OCI-LY3 (cell line): ENCODE measurements around the gene ALX3.

Experiments used
- EZH2phosphoT487 ChIP-seq: fragments of 200-600 bp; shearing (Covaris generic); IDR thresholded peaks from 2 replicates; pipeline ENCODE4 v1.6.1; 2018; ENCODE audit warnings: antibody characterized with exemption, mixed run types, low read depth
- TF ChIP-seq, protein P1 (sequence below): fragments of 200-600, 300-600 bp; sonication (generic); IDR thresholded peaks from 2 replicates; pipeline ENCODE4 v1.5.1; 2014; ENCODE audit warnings: antibody characterized with exemption, low read length, low read depth

GRCh38 chr1:110112143-110112542, 41.7 kb upstream of the ALX3 start, which contains the start of gene UBL4B:
- TF ChIP-seq, protein P1, sequence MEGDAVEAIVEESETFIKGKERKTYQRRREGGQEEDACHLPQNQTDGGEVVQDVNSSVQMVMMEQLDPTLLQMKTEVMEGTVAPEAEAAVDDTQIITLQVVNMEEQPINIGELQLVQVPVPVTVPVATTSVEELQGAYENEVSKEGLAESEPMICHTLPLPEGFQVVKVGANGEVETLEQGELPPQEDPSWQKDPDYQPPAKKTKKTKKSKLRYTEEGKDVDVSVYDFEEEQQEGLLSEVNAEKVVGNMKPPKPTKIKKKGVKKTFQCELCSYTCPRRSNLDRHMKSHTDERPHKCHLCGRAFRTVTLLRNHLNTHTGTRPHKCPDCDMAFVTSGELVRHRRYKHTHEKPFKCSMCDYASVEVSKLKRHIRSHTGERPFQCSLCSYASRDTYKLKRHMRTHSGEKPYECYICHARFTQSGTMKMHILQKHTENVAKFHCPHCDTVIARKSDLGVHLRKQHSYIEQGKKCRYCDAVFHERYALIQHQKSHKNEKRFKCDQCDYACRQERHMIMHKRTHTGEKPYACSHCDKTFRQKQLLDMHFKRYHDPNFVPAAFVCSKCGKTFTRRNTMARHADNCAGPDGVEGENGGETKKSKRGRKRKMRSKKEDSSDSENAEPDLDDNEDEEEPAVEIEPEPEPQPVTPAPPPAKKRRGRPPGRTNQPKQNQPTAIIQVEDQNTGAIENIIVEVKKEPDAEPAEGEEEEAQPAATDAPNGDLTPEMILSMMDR: no peak
- no peak for TF ChIP-seq EZH2phosphoT487
